ENCODE results near the gene TSPAN9.

DNA sequence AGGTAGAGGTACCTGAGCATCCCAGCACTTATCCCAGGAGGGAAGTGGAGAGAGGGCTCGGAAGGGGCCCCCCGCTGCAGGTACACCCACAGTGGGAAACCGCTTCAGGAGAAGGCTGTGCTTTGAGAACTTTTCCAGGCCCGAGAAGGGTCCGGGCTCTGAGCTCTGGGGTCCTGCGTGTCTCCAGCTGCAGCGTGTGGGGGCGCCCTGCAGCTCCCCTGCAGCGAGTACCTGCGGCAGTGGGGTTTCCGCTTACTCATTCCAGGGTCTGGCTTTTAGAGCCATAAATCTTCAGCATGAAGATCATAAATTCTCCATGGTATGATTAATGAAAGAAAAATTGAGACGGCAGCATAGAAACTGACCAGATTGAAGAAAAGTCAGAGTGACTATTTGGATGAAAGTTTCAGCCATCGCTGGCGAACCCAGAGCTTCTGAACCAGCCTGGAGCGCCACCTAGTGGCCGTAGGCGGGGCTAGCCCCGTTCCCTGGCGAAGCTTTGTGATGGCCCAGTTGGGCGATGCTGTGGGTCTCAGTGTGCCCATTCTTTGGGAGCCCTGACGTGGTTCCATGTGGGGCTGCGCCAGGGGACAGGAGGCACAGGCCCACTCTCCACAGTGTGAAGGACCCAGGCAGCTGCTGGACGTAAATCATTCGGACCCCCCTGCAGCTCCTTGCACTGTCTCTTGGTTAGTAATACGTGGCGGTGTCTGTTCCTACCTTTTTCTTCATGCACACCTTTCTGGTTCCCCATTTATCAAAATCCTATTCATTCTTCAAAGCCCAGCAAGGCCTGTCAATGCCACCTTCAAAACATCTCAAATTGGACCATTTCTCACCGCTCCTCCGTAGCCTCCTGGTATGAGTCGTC is 198.2 kb downstream of the TSPAN9 start:
- TF ChIP-seq EZH2 (IDR thresholded peaks at IDR 0.05) (no peak), EZH2phosphoT487 (IDR thresholded peaks at IDR 0.05) (no peak)
- TF ChIP-seq, protein P1, sequence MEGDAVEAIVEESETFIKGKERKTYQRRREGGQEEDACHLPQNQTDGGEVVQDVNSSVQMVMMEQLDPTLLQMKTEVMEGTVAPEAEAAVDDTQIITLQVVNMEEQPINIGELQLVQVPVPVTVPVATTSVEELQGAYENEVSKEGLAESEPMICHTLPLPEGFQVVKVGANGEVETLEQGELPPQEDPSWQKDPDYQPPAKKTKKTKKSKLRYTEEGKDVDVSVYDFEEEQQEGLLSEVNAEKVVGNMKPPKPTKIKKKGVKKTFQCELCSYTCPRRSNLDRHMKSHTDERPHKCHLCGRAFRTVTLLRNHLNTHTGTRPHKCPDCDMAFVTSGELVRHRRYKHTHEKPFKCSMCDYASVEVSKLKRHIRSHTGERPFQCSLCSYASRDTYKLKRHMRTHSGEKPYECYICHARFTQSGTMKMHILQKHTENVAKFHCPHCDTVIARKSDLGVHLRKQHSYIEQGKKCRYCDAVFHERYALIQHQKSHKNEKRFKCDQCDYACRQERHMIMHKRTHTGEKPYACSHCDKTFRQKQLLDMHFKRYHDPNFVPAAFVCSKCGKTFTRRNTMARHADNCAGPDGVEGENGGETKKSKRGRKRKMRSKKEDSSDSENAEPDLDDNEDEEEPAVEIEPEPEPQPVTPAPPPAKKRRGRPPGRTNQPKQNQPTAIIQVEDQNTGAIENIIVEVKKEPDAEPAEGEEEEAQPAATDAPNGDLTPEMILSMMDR (IDR thresholded peaks at IDR 0.05) = no peak
